HCT116 (cell line): Measurements from ENCODE around the gene FRMD8. TPM values are rescaled to one million over a fixed set of nuclear protein-coding genes. Genes with fewer than 3 reads are reported as not detected.

Source experiments
- ATAC-seq: fragments of 200-7000 bp; cut with Tn5 transposase; 2 replicates; pipeline ENCODE4 v1.9.1; 2020; ENCODE audit warnings: mild to moderate bottlenecking, moderate library complexity
- BruUV-seq: library from RNA; stranded (reverse); fragments of 400-500 nt; replicated peaks from 2 replicates; lab custom pipeline; 2021; lab: Mats Ljungman, UMichigan
- CTCF ChIA-PET: fragments of 300-600 bp; sonication (Branson Sonifier 250); formaldehyde crosslinking; loops from one replicate; lab custom pipeline; 2021; ENCODE audit warnings: antibody characterized with exemption; lab: Charles Lee
- POLR2A ChIA-PET: fragments of 300-600, 350-600 bp; sonication (Branson Sonifier 250); formaldehyde crosslinking; loops from one replicate; lab custom pipeline; 2021; ENCODE audit warnings: antibody characterized with exemption; lab: Charles Lee
- RAD21 ChIA-PET, 2 experiments: fragments of 300-600 bp; sonication (Branson Sonifier 250); formaldehyde crosslinking; loops; one replicate each; lab custom pipeline; 2023; ENCODE audit warnings: low total read pairs in 2 of 2; ENCODE audit not compliant: uncharacterized antibody in 2 of 2, unreplicated experiment in 2 of 2, low non-redundant PET in 1 of 2; lab: Charles Lee
- DNase-seq: peaks from one replicate; pipeline ENCODE4 v3.0.0-alpha.2; 2010; ENCODE audit warnings: low read depth, low spot score
- H2AFZ ChIP-seq: fragments of 200-600 bp; shearing (Covaris generic), sonication (generic); 2 replicates; pipeline ENCODE4 v1.6.1; 2017; ENCODE audit warnings: low read depth, mixed run types, mixed read lengths, antibody characterized with exemption, low read length; ENCODE audit not compliant: poor library complexity, severe bottlenecking
- H3K27ac ChIP-seq: 2 replicates; pipeline ENCODE4 v1.5.1; 2012; ENCODE audit warnings: low read depth, low read length
- H3K27me3 ChIP-seq: fragments of 200-600 bp; sonication (generic); 2 replicates; pipeline ENCODE4 v1.6.1; 2016; ENCODE audit warnings: mixed run types, low read length, mixed read lengths; ENCODE audit not compliant: insufficient read depth
- H3K36me3 ChIP-seq, 2 experiments: fragments of 200-500 bp in 1 of 2; fragments of 200-600 bp in 1 of 2; sonication (Bioruptor generic) in 1 of 2; sonication (generic) in 1 of 2; 2 replicates each; pipeline versions ENCODE4 v1.5.1 to v1.6.1; 2014 to 2016; ENCODE audit warnings: low read length in 2 of 2, inconsistent platforms in 1 of 2, mixed read lengths in 1 of 2, mixed run types in 1 of 2; ENCODE audit not compliant: insufficient read depth in 2 of 2, control insufficient read depth in 1 of 2
- H3K4me1 ChIP-seq, 2 experiments: fragments of 200-600 bp in 1 of 2; sonication (generic) in 1 of 2; 2 replicates each; pipeline versions ENCODE4 v1.5.1 to v1.6.1; 2012 to 2017; ENCODE audit warnings: low read length in 2 of 2, inconsistent platforms in 1 of 2, mild to moderate bottlenecking in 1 of 2, mixed read lengths in 1 of 2, mixed run types in 1 of 2, moderate library complexity in 1 of 2; ENCODE audit not compliant: insufficient read depth in 2 of 2, control insufficient read depth in 1 of 2
- H3K4me2 ChIP-seq: fragments of 200-600 bp; sonication (generic); 2 replicates; pipeline ENCODE4 v1.6.1; 2017; ENCODE audit warnings: mixed run types, low read length, mixed read lengths
- H3K4me3 ChIP-seq, 2 experiments: fragments of 200-600 bp in 1 of 2; sonication (generic) in 1 of 2; replicated peaks in 1 of 2; 2 replicates each; pipeline ENCODE4 v1.5.1; 2011 to 2016; ENCODE audit warnings: low read length in 2 of 2, control low read depth in 1 of 2, low read depth in 1 of 2, mild to moderate bottlenecking in 1 of 2, mixed read lengths in 1 of 2, mixed run types in 1 of 2
- H3K79me2 ChIP-seq: fragments of 200-600 bp; sonication (generic); 2 replicates; pipeline ENCODE4 v1.6.1; 2017; ENCODE audit warnings: mild to moderate bottlenecking, mixed run types, low read length, moderate library complexity, mixed read lengths; ENCODE audit not compliant: insufficient read depth
- H3K9ac ChIP-seq: fragments of 200-600 bp; sonication (generic); 2 replicates; pipeline ENCODE4 v1.6.1; 2016; ENCODE audit warnings: low read length, mixed read lengths
- H3K9me2 ChIP-seq: fragments of 200-600 bp; sonication (generic), shearing (Covaris generic); 2 replicates; pipeline ENCODE4 v1.6.1; 2017; ENCODE audit warnings: mixed run types, mild to moderate bottlenecking, moderate library complexity; ENCODE audit not compliant: insufficient read depth
- H3K9me3 ChIP-seq, 2 experiments: fragments of 200-500 bp in 1 of 2; fragments of 200-600 bp in 1 of 2; sonication (Bioruptor generic) in 1 of 2; sonication (generic) in 1 of 2; 2 replicates each; pipeline ENCODE4 v1.6.1; 2014 to 2017; ENCODE audit warnings: low read length in 2 of 2, mixed read lengths in 2 of 2, inconsistent platforms in 1 of 2, low read depth in 1 of 2, mild to moderate bottlenecking in 1 of 2, mixed run types in 1 of 2, moderate library complexity in 1 of 2; ENCODE audit not compliant: control insufficient read depth in 1 of 2, insufficient read depth in 1 of 2
- H4K20me1 ChIP-seq: fragments of 200-600 bp; sonication (generic), shearing (Covaris generic); 2 replicates; pipeline ENCODE4 v1.6.1; 2017; ENCODE audit warnings: mixed run types, mild to moderate bottlenecking, moderate library complexity; ENCODE audit not compliant: insufficient read depth
- CBX3 ChIP-seq: IDR thresholded peaks from 2 replicates; pipeline ENCODE4 v1.6.1; 2012; ENCODE audit warnings: low read depth
- CTCF ChIP-seq, 3 experiments: fragments of 200-600 bp in 1 of 3; sonication (generic) in 1 of 3; IDR thresholded peaks in 2 of 3; conservative IDR thresholded peaks in 1 of 3; 2 replicates each; pipeline ENCODE4 v1.5.1; 2012 to 2017; ENCODE audit warnings: low read depth in 2 of 3, low read length in 2 of 3, antibody characterized with exemption in 1 of 3, borderline replicate concordance in 1 of 3, control low read depth in 1 of 3, mild to moderate bottlenecking in 1 of 3, mixed read lengths in 1 of 3, mixed run types in 1 of 3, moderate library complexity in 1 of 3; ENCODE audit not compliant: insufficient read depth in 1 of 3
- EGR1 ChIP-seq: IDR thresholded peaks from 2 replicates; pipeline ENCODE4 v1.6.1; 2012; ENCODE audit warnings: low read depth
- ELF1 ChIP-seq: IDR thresholded peaks from 2 replicates; pipeline ENCODE4 v1.6.1; 2012; ENCODE audit warnings: low read depth, borderline replicate concordance
- REST ChIP-seq: IDR thresholded peaks from 2 replicates; pipeline ENCODE4 v1.6.1; 2012; ENCODE audit warnings: low read depth
- SIN3A ChIP-seq: IDR thresholded peaks from 2 replicates; pipeline ENCODE4 v1.6.1; 2012; ENCODE audit warnings: low read depth
- ZBTB33 ChIP-seq: IDR thresholded peaks from 2 replicates; pipeline ENCODE4 v1.6.1; 2011; ENCODE audit warnings: mild to moderate bottlenecking, low read length, moderate library complexity; ENCODE audit not compliant: insufficient replicate concordance; ENCODE audit errors: extremely low read depth
- ZFX ChIP-seq: fragments of 450-650 bp; IDR thresholded peaks from 2 replicates; pipeline ENCODE4 v1.6.1; 2017
- intact Hi-C: fragments of 100-400 bp; cut with micrococcal nuclease; formaldehyde crosslinking; loops from 2 replicates; pipeline ENCODE4 v1.10.0; 2022
- total RNA-seq: library from RNA; stranded (reverse); gene quantifications from one replicate; pipeline ENCODE4 v1.2.1, GENCODE V29; 2021; ENCODE audit not compliant: unreplicated experiment

Gene FRMD8
- total RNA-seq, 1 experiment from 2014 or later: 35.8 TPM

GRCh38 chr11:65356394-65356972 lies 30.0 kb upstream of the FRMD8 start (continued):
- TF ChIP-seq REST: no peak
- no peak for TF ChIP-seq ZFX
- no peak for TF ChIP-seq SIN3A

GRCh38 chr11:65357856-65358356 lies 28.5 kb upstream of the FRMD8 start:
- no peak for ATAC-seq
- CTCF ChIA-PET: no interaction called here
- H3K4me1 ChIP-seq: peaks cover 3 to 20% of the 10 kb centered on the region in 2 experiments; a peak in 2 of 4 replicates

More at GRCh38 chr11:65357856-65358356, 28.5 kb upstream of the FRMD8 start:
- DNase-seq: no peak
- intact Hi-C loops: no loop called here
- Histone ChIP-seq H2AFZ (no peak overlapping the region), H3K4me2 (no peak overlapping the region), H3K9me2 (no peaks in the 10 kb centered on the region), H3K27ac (no peak overlapping the region), H3K9ac (no peak overlapping the region), H3K4me3 (no peak overlapping the region), H3K79me2 (no peaks in the 10 kb centered on the region), H3K36me3 (no peaks in the 10 kb centered on the region), H3K27me3 (no peaks in the 10 kb centered on the region), H4K20me1 (no peaks in the 10 kb centered on the region), H3K9me3 (no peaks in the 10 kb centered on the region)
- ChIA-PET POLR2A (no interaction called here), RAD21 (no interaction called here)
- no TSS peak for BruUV-seq
- TF ChIP-seq EGR1 (no peak), ELF1 (no peak), ZBTB33 (no peak), CBX3 (no peak), CTCF (IDR thresholded peaks at IDR 0.05 in 2 of 3, conservative IDR thresholded peaks at IDR 0.05 in 1 of 3; ENCODE audit: borderline replicate concordance in 1 of 3, insufficient read depth in 1 of 3, low read depth in 2 of 3, low read length in 2 of 3) (no peak)
